Activated CD8-positive, alpha-beta memory T cell treated with anti-CD3 and anti-CD28 coated beads, Interleukin-2, amount 50 U/mL, for 4 hours (primary cell): Measurements from ENCODE around the gene TRUB2.
"Not testable (repeated sequence)": the region's sequence is repeated elsewhere in the genome, so short reads cannot be mapped to it uniquely, and the experiment has no call there.

Experiments used
- DNase-seq: peaks from one replicate; pipeline ENCODE4 v3.0.0-alpha.2; 2020

TRUB2 gene

GRCh38 chr9:128340691-128341434 is 18.6 kb upstream of the TRUB2 start:
- no peak for DNase-seq

DNA sequence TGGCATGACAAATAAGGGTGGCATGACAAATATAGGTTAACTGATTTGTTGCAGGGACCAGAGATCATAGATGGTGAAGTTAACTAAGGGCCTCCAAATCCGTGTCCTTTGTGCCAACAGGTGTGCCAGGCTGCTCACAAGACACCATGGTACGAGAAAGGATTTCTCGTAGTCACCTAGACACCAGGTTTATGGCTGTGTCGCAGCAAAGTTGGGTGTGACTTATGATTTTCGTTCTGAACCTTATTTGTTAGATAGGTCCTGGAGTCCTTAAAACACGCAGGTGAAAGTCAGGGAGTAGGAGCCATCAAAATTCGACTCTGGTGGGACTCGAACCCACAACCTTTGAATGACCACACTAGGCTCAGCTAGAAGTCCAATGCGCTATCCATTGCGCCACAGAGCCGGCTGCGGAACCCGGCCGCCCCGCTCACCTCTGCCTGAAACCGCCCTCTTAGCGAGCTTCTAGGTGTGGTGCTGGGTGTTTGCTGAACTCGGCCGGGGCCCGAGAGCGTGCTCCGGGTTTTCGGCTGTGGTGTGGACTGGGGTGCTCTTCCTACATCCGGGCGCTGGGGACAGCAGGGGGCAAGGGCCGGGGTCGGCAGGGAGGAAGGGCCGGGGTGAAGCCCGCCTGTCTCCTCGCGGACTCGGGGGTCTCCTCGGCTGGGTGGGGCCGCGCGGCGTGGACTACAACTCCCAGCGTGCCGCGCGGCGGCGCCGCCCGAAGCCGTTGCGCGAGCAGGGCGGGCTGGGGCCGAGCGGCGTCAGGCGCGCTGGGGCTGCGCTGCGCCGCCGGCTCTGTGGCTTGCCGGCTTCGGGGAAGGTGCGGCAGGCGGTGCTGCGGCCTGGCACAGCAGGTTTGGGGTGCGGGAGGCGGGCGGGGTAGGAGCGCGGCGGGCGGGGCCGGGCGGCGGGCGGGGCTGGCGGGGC is 17.8 kb upstream of the TRUB2 start, which contains the start of gene SLC27A4:
TSS of gene SLC27A4 (plus strand) at position 767 of the 930 bp plus-strand sequence. CDS start 2,606 bp downstream, outside the sequence.
- peak; percentile 77 for DNase-seq

GRCh38 chr9:128338852-128339614 is 16.8 kb upstream of the TRUB2 start:
- not testable (repeated sequence) for DNase-seq

DNA sequence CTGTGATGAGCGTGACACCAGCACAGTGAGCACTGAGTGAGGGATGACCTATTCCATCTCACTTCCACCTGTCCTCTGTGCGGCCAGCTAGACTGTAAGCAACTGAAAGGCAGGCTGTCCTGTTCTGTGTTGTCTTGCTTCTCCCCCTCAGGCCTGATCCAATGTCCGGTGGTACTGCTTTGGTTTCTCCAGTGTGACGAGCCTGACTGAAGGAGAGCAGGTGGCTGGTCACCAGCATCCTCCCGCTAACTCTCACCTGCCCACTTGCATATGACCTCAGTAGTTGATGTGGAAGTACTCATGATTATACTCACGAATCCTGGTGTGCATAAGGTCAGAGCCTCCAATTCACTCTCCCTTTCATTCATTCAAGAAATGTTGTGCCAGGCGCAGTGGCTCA is 15.7 kb upstream of the TRUB2 start:
- DNase-seq, result no peak

DNA sequence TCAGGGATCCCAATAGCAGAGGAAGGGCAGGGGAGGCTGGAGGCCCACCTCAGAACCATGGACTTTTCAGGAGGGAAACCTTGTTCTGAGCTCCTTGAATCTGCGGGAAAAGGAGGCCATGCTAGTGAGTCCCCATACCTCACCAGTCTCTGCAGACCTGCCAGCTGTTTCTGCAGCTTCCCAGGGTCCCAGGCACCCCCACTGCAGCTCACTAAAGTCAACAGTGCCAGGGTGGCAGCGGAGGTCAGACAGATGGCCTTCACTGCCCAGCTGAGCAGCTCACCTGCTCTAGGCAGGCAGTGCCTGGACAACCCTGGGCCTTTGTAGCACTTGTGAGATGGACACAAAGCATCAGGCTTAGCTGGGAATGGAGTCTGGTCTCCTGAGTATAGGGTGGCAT is 13.7 kb upstream of the TRUB2 start:
- no peak for DNase-seq

DNA sequence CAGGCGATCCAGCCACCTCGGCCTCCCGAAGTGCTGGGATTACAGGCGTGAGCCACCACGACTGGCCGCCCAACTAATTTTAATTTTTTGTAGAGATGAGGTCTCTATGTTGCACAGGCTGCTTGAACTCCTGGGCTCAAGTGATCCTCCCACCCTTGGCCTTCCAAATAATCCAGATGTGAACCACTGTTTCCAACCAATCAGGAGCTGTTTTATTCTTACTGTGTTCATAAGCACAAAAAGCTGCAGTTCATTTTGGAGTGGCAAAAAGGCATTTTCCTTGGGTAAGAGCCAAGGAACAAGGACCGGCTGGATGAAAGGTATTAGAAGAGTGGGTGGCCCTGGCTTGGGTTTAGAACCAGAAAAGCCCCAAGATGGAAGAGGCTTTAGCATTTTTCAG is 12.9 kb upstream of the TRUB2 start:
- no peak for DNase-seq

- DNase-seq, result no peak
Observed at GRCh38 chr9:128333451-128333869, 11.2 kb upstream of the TRUB2 start.

- DNase-seq, result no peak
Observed at GRCh38 chr9:128325629-128326028, 3.4 kb upstream of the TRUB2 start.

- DNase-seq, result no peak
Observed at GRCh38 chr9:128324401-128324800, 2.2 kb upstream of the TRUB2 start.

DNA sequence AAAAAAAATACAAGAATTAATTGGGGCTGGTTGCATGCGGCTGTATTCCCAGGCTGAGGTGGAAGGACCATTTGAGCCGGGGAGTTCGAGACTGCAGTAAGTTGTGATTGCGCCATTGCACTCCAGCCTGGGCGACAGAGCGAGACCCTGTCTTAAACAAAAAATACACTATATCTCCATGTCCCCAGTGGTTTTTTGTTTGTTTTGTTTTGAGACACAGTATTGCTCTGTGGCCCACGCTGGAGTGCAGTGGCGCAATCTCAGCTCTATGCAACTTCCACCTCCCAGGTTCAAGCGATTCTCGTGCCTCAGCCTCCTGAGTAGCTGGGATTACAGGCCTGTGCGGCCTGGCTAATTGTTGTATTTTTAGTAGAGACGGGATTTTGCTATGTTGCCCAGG is 1.5 kb upstream of the TRUB2 start:
- no peak for DNase-seq

DNA sequence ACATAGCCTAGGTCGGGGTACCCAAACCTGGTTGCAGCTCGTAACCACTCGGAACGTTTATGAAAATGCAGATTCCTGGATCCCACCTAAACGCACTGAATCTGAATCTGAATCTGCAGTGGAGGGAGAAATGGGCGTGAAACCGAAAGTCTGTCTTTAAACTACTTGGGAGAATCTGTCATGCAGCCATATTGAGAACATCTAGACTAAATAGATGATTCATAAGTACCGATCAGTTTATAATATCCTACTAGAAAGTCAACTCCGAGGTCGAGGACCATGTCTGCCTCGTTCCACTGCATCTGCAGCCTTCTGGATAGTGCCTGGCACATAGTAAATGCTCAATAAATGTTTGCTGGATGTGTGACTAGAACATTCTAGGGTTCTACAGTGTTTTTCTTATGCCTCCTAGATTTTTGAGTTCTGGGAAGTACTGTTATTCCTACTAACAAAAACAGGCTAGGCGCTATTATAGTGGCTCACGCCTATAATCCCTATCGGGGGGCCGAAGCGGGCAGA is 1.0 kb upstream of the TRUB2 start:
- DNase-seq, result no peak

DNA sequence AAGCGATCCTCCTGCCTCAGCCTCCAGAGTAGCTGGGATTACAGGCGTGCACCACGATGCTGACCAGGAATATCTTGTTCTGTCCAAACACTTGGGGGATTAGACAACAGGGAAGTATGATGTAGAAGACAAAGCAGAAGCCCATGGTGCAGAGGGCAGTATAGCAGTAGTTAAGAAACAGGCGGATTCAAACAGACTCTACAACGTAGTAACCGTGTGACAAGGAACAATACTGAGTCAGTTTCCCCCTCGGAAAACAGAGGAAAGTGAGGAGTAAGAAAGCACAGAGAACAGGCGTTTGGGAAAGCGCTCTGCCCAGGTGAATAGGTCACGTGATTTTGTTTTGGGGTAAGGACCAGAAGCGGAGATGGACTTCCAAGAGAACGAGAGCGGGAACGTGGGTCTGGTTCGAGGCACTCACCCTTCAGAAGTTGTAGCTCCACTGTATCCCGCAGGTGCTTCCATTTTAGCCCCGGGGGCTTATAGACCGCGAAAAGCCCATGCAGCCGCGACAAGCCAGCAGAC is 306 bp downstream of the TRUB2 start:
- DNase-seq, result no peak

DNA sequence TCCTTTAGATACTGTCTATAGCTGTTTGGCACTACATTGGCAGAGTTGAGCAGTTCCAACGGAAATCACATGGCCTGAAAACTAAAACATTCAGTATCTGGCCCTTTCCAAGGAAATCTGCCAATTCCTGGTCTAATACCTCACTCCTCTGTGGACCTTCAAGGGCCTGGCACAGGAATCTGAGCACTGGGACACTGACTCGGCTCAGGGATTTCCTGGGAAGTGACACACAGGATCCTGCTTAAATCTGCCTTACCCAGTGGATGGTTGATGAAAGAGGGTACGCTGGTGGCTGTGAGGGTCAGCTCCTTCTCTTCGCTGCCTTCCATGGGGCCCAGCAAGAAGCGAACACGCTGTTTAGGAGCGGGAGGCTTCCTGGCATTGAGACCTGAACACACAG is 904 bp downstream of the TRUB2 start:
- DNase-seq, result no peak

- no peak for DNase-seq
Observed at GRCh38 chr9:128317629-128318028, 4.6 kb downstream of the TRUB2 start.

DNA sequence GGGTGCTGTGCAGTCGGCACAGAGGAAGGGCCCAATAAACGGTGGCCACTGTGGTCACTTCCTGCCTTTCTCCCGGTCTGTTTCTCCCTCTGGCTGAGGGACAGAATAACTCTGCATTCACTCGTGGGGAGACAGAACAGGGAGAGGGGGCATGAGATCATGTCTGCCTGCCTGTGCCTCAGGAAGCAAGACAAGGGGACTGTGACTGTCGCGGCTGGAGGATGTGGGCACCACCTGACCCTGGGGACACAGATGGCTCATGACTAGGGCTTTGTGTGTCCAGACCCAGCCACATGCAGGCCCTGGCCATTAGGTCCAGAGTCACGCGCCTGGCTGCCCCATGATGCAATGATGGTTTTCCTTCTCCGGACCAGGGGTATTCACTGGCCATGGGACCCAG is 5.8 kb downstream of the TRUB2 start:
- no peak for DNase-seq

- no peak for DNase-seq
Observed at GRCh38 chr9:128314697-128315096, 7.5 kb downstream of the TRUB2 start.

DNA sequence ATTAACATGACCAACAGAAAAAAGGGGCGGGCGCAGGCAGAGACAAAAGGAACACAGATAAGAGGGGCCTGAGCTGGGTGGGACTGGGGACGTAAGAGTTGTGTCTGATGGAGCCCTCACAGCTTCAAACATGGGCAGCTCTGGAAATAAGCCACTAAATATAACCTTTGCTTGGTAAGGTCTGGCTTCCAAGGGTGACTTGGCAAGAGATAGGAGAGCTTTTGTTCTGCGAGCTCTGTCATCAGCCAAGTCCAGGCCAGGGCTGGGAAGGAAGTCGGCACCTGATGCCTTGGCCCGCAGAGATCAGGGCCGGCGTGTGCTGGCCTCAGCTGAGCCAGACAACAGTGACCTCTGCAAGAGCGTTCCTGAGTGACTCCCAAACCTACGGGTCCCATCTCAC is 11.8 kb downstream of the TRUB2 start:
- no peak for DNase-seq

DNA sequence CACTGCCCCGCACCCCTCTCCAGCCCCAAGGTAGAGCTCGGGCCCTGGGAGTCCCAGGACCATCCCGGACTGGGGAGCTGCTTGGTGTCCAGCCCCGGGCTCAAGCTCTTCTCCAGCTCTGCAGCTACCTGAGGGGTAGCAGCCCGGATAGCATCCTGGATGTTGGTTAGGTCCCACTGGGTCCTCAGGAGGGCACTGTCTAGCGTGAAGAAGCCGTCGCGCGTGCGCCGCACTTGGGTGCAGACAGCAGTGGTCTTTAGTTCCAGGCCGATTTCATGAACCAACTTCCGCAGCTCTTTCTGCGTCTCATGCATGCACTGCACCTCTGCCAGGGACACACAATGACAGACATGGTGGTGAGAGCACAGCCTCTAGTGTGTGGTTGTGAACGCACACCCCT is 12.7 kb downstream of the TRUB2 start:
- no peak for DNase-seq

GRCh38 chr9:128304971-128305288 is 17.3 kb downstream of the TRUB2 start:
- DNase-seq, result no peak

- DNase-seq, result no peak
Observed at GRCh38 chr9:128304136-128304970, 17.9 kb downstream of the TRUB2 start.

DNA sequence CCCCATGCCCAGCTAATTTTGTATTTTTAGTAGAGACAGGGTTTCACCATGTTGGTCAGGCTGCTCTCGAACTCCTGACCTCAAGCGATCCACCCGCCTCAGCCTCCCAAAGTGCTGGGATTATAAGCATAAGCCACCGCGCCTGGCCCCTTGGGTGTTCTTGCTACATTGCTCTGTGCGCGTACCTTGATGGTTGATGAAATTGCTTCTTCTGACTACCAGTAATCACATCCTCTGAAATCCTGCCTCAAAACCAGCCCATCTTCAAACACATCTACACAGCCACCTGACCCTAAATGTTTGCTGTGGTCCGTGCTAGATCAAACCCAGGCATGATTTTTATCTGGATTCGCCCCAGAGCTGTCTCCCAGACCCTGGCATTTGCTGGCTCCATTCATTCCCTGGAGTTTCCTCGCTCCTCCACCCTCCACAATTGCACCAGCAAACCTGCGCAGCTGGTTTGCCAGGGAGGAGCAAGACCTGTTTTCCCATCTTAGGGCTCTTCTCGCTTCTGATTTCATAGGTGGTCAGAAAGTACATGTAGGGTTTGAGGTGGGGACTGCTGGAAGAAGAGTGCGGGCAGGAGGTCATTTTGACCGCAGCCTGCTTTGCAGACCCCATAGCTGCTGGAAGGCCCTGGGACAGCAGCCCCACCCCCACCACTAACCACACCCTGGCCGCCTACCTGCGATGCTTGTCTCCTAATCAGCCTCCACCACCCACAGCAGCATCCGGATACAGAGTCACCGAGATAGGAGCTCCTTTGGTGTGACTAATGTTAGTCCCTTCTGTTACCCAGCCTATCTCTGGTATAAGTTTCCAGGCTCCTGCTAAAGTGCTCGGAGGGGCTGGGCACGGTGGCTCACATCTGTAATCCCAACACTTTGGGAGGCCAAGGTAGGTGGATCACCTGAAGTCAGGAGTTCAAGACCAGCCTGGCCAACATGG is 23.4 kb downstream of the TRUB2 start:
- no peak for DNase-seq
